Pancreas (tissue), 10 donors: Measurements from ENCODE around the gene ARL6IP6. TPM values are rescaled to one million over a fixed set of nuclear protein-coding genes. Genes with fewer than 3 reads are reported as not detected.
"Not testable (repeated sequence)": the region's sequence is repeated elsewhere in the genome, so short reads cannot be mapped to it uniquely, and the experiment has no call there.

Experiments
- ATAC-seq, 4 donors: fragments of 200-7000 bp; cut with Tn5 transposase; one replicate each; pipeline versions ENCODE4 v1.8.0 to v1.9.1; 2020; ENCODE audit warnings: mild to moderate bottlenecking in 4 of 4, moderate library complexity in 4 of 4
- DNase-seq, 6 donors: peaks; one replicate each; pipeline ENCODE4 v3.0.0-alpha.2; 2020
- FAIRE-seq: peaks from 2 replicates; lab custom pipeline; 2012; peaks lifted over from hg19 to GRCh38; lab: Jason Lieb, UNC
- H3K27ac ChIP-seq, 4 donors: fragments of 200-600 bp; sonication (generic); 1 replicate in 3 of 4; 2 replicates in 1 of 4; pipeline versions ENCODE4 v1.5.0 to v1.8.0; 2020
- H3K27me3 ChIP-seq, 4 donors: fragments of 200-600 bp; one replicate each; pipeline ENCODE4 v1.8.0; 2021
- H3K36me3 ChIP-seq, 3 donors: fragments of 200-600 bp; sonication (generic) in 1 of 3; one replicate each; pipeline versions ENCODE4 v1.5.0 to v1.8.0; 2020 to 2021
- H3K4me1 ChIP-seq, 3 donors: fragments of 200-600 bp; one replicate each; pipeline ENCODE4 v1.8.0; 2021
- H3K4me3 ChIP-seq, 4 donors: fragments of 200-600 bp; sonication (generic) in 2 of 4; one replicate each; pipeline versions ENCODE4 v1.5.0 to v1.8.0; 2020 to 2021
- H3K9me3 ChIP-seq, 4 donors: fragments of 200-600 bp; one replicate each; pipeline ENCODE4 v1.8.0; 2021
- WGBS, 2 donors: extraction: QIAGEN DNeasy Blood & Tissue Kit; methylation state at CpG; one replicate each; pipeline ENCODE4 v1.1.7; 2013; 5-methylcytosine and 5-hydroxymethylcytosine counted together
- intact Hi-C, 3 donors: fragments of 100-400 bp; cut with DNase I; formaldehyde crosslinking; loops; one replicate each; pipeline versions ENCODE4 v1.11.1 to v1.14.2; 2022
- polyA plus RNA-seq, 2 donors: library from polyadenylated mRNA; stranded (reverse); fragments of 200-250 nt; gene quantifications; one replicate each; pipeline ENCODE4 v1.2.3, GENCODE V29; 2013
- total RNA-seq, 6 donors: library from RNA; stranded (reverse); fragmentation: NEBNext Ultra II Directional in 4 of 6; extraction: Animal tissue kit (Norgen Biotek cat#: 25700) in 4 of 6; gene quantifications; one replicate each; pipeline versions ENCODE4 v1.2.1 to v1.2.4, GENCODE V29; 2021 to 2023
- TF ChIP-seq, protein P1 (sequence below), 4 donors: fragments of 200-600 bp; sonication (generic) in 3 of 4; IDR thresholded peaks; one replicate each; pipeline versions ENCODE4 v1.5.0 to v1.8.0; 2021; ENCODE audit warnings: antibody characterized with exemption in 4 of 4
- donor health status: healthy with polysubstance abuse.
- donor health status: DM: no; HTN: no; CAD: no; lungs with moderate emphysema.
- donor health status: DM: no; HTN: no; CAD: no.
- donor health status: control.
- donor health status: control.
- donor health status: Bipolar disorder and iron deficiency.
- donor health status: DM: yes; HTN: yes; CAD: no.
- donor health status: DM: no; HTN: no; CAD: no.
- donor health status: DM: no; HTN: no; CAD: no.
- donor health status: DM: yes; HTN: yes; CAD: no.

The ARL6IP6 gene
- total and polyA plus RNA-seq, 8 donors: 2.1 to 7.9 (median 3.5) TPM

DNA sequence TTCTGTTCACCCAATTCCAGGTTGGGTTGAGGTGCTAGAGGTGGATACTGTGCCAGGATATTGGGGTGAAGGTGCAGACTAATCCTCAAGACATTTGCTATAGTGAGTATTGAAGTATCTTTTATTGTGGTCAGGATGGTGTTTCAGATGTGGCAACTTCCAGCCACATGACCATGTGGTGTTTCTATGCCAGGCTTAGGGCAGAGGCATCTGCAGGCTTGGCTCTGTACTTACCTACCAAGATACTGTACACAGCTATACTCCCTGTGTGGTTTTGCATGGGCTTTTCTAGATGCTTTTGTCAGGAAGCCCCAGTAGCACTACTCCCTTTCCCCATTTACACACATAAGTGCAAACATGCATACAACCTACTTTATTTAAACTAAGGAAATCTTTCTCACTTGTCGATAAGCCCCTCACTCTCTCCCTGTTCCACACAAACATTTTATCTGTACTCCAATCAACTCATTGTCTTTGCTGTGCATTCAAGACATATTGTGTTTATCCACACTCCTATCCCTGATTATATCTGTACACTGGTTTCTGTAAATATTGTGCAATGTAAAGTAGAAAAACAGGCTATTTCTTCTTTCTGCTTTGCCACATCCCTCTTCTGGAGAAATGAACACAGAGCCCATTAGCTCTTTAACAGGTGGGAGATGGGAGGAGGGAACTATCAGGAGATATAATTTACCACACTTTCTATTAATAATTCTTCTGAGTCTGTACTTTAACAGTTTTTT is 12.3 kb downstream of the ARL6IP6 start:
- Histone ChIP-seq H3K36me3 (no peaks in the 10 kb centered on the region), H3K9me3 (no peaks in the 10 kb centered on the region), H3K4me3 (no peak overlapping the region), H3K27ac (no peak overlapping the region), H3K27me3 (no peaks in the 10 kb centered on the region), H3K4me1 (peaks cover 0 to 3% (median 0%) of the 10 kb centered on the region in 3 donors)
- TF ChIP-seq, protein P1, sequence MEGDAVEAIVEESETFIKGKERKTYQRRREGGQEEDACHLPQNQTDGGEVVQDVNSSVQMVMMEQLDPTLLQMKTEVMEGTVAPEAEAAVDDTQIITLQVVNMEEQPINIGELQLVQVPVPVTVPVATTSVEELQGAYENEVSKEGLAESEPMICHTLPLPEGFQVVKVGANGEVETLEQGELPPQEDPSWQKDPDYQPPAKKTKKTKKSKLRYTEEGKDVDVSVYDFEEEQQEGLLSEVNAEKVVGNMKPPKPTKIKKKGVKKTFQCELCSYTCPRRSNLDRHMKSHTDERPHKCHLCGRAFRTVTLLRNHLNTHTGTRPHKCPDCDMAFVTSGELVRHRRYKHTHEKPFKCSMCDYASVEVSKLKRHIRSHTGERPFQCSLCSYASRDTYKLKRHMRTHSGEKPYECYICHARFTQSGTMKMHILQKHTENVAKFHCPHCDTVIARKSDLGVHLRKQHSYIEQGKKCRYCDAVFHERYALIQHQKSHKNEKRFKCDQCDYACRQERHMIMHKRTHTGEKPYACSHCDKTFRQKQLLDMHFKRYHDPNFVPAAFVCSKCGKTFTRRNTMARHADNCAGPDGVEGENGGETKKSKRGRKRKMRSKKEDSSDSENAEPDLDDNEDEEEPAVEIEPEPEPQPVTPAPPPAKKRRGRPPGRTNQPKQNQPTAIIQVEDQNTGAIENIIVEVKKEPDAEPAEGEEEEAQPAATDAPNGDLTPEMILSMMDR (IDR thresholded peaks at IDR 0.05): no peak
- intact Hi-C loops: no loop called here
- ATAC-seq (peak in 3 of 4 donors; percentile 44 to 66 (median 53)), DNase-seq (no peak), FAIRE-seq (no peak)
- WGBS, 2 donors: 71 to 78% methylated on average over 1 of the region's 1 CpG

DNA sequence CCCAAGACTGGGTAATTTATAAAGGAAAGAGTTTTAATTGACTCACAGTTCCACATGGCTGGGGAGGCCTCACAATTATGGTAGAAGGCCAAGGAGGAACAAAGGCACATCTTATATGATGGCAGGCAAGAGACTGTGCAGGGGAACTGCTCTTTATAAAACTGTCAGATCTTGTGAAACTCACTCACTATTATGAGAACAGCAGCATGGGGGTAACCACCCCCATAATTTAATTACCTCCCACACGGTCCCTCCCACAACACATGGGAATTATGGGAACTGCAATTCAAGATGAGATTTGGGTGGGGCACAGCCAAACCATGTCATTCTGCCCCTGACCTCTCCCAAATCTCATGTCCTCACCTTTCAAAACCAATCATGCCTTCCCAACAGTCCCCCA is 19.1 kb downstream of the ARL6IP6 start:
- FAIRE-seq, ATAC-seq, H3K27me3 ChIP-seq, DNase-seq, intact Hi-C loops, H3K4me3 ChIP-seq, H3K9me3 ChIP-seq, H3K4me1 ChIP-seq, H3K27ac ChIP-seq, H3K36me3 ChIP-seq: not testable (repeated sequence)
- 88 to 95% methylated on average over 1 of the region's 1 CpG for WGBS, 2 donors

DNA sequence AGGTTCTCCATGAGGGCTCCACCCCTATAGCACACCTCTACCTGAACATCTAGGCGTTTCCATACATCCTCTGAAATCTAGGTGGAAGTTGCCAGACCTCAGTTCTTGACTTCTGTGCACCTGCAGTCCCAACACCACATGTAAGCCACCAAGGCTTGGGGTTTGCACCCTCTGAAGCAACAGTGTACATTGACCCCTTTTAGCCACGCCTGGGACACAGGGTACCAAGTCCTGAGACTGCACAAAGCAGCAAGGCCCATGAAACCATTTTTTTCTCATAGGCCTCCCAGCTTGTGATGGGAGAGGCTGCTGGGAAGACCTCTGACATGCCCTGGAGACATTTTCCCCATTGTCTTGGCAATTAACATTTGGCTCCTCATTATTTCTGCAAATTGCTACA is 20.0 kb downstream of the ARL6IP6 start:
- Histone ChIP-seq H3K27me3 (no peaks in the 10 kb centered on the region), H3K4me3 (no peak overlapping the region), H3K4me1 (no peaks in the 10 kb centered on the region), H3K27ac (no peak overlapping the region), H3K36me3 (no peaks in the 10 kb centered on the region), H3K9me3 (no peaks in the 10 kb centered on the region)
- TF ChIP-seq, protein P1 (IDR thresholded peaks at IDR 0.05): no peak
- no peak for DNase-seq
- no peak for ATAC-seq
- no peak for FAIRE-seq
- intact Hi-C loops: no loop called here
- 94 to 98% methylated on average over 2 of the region's 2 CpGs for WGBS, 2 donors

- intact Hi-C loops, DNase-seq: not testable (repeated sequence)
Measured at GRCh38 chr2:152739705-152740104, 21.3 kb downstream of the ARL6IP6 start.

GRCh38 chr2:152740743-152741328 is 22.4 kb downstream of the ARL6IP6 start:
- peak; percentile 66 to 89 (median 86) for ATAC-seq
- no peak for DNase-seq
- Histone ChIP-seq H3K4me3 (no peak overlapping the region), H3K27me3 (no peaks in the 10 kb centered on the region), H3K4me1 (no peaks in the 10 kb centered on the region), H3K27ac (no peak overlapping the region), H3K9me3 (no peaks in the 10 kb centered on the region), H3K36me3 (peaks cover 0 to 4% (median 0%) of the 10 kb centered on the region in 3 donors)
- intact Hi-C loops: no loop called here
- 14 to 25% methylated on average over 2 of the region's 2 CpGs for WGBS, 2 donors
- TF ChIP-seq, protein P1 (IDR thresholded peaks at IDR 0.05): peak in 3 of 4 donors; percentile 68 to 70 (median 68)
- FAIRE-seq: peak; percentile 99

More at GRCh38 chr2:152739705-152740104, 21.3 kb downstream of the ARL6IP6 start:
- H3K4me1 ChIP-seq, H3K27me3 ChIP-seq, H3K36me3 ChIP-seq, ATAC-seq, FAIRE-seq, H3K27ac ChIP-seq, H3K9me3 ChIP-seq, H3K4me3 ChIP-seq: not testable (repeated sequence)
- 87 to 100% methylated on average over 1 of the region's 1 CpG for WGBS, 2 donors
